HG02885 (cell line): ENCODE results near the gene CFAP65.

Experiments used
- ATAC-seq: cut with Tn5 transposase; IDR thresholded peaks from one replicate; pipeline ENCODE4 v1.9.1; 2021; ENCODE audit warnings: mild to moderate bottlenecking; ENCODE audit not compliant: unreplicated experiment, poor library complexity

The CFAP65 gene

GRCh38 chr2:218956039-218956438 is 85.3 kb downstream of the CFAP65 start:
- ATAC-seq = no peak

GRCh38 chr2:218954541-218955300 is 86.6 kb downstream of the CFAP65 start:
- no peak for ATAC-seq

GRCh38 chr2:218953366-218953954 is 87.9 kb downstream of the CFAP65 start:
- ATAC-seq = no peak
